Right kidney (tissue), 1 donor: ENCODE measurements around the gene OSM.

Experiments
- DNase-seq: peaks from one replicate; pipeline ENCODE4 v3.0.0-alpha.2; 2016

The OSM gene

DNA sequence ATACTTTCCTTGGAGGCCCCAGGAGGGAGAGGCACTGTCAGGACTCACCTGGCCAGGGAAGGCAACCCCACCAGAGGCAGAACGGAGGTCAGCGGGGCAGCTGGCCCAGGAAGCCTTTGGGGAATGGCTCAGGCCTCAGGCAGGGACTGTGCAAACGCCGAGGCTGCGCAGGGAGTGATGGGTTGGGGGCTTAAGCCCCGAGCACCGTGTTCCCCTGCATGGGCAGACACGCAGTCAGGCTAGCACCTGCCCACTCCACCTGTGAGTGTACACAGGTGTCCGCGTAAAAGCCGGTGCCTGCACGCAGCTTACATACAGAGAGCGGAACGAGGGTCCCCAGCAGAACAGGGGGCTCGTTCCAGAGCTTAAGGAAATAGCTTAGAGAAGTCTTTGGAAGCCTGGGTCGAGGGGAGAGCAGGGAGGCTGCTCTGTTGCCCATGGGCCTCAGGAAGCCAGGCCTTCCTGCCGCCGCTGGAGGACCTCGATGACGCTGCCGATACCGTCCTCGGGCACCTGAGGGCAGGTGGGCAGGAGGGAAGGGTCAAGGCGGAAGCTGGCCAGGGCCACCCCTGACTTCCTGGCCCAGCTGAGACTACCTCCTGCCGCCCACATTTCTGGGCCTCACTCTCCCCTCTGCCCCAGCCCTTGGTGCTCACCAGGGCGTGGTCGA, 18.7 kb upstream of the OSM start:
- DNase-seq: no peak

GRCh38 chr22:30284666-30285065, 18.0 kb upstream of the OSM start:
- DNase-seq: no peak

GRCh38 chr22:30284172-30284571, 17.5 kb upstream of the OSM start:
- no peak for DNase-seq

- DNase-seq: no peak
Measured at GRCh38 chr22:30283342-30283741, 16.7 kb upstream of the OSM start.

DNA sequence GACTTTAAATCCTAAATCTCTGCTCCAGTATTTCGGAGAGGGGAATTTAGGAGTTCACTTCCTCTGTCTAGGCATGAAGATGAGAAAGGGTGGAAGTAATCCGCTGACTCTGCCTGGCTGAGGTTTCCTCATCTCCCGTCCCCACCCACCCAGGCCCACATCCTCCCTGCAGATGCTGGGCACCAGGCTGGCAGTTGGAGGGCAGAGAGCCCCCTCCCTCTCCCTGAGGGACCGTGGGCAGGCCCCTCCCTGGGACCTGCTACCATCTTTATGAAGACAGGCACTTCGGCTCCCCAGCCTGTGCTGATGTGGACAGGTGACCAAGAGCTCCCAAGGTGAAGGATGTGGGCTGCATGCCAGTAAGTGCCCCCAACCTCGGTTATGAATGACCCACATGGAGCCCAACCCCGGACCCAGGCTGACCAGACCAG, 16.0 kb upstream of the OSM start:
- no peak for DNase-seq

GRCh38 chr22:30280505-30280904, 13.9 kb upstream of the OSM start:
- DNase-seq: no peak

DNA sequence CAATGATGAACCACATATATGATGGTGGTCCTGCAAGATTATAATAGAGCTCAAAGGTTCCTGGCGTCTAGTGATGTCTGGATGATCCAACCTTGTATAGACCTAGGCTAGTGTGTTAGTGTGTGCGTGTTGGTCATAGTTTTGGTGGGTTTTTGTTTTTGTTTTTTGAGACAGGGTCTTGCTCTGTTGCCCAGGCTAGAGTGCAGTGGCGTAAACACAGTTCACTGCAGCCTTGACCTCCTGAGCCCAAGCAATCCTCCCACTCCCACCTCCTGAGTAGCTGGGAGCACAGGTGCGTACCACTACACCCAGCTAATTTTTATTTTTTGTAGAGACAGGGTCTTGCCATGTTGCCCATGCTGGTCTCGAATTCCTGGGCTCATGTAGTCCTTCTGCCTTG, 13.3 kb upstream of the OSM start:
- DNase-seq: no peak

DNA sequence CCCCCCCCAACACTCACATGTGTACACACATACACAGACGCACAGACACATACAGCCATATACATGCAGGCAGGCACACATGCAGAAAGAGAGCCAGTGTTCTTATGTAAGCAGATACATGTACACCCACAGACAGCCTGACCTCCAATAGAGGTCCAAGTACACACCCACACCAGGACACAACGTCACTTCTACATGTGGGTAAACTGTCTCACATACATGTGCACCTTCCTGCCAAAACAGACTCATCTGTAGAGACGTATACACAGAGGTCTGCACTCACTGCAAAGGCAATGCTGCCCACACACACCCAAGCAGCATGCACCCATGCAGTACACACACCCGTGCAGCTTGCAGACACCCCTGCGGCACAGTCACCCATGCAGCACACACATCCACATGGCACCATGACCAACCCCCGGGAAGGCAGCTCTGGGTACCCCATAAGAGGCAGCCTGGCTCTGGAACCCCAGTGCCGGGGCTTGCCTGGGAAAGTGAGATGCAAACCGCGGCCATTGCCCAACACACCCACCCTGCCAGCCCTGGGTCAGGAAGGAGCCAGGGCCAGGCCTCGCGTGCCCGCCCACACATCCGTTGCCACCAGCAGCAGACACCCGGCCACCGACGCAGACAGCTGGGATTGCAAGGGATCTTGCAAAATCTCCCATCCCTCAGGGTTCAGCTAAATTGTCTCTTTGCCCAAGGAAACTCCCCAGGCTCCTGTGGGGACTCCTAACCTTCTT, 12.6 kb upstream of the OSM start:
- DNase-seq: no peak

DNA sequence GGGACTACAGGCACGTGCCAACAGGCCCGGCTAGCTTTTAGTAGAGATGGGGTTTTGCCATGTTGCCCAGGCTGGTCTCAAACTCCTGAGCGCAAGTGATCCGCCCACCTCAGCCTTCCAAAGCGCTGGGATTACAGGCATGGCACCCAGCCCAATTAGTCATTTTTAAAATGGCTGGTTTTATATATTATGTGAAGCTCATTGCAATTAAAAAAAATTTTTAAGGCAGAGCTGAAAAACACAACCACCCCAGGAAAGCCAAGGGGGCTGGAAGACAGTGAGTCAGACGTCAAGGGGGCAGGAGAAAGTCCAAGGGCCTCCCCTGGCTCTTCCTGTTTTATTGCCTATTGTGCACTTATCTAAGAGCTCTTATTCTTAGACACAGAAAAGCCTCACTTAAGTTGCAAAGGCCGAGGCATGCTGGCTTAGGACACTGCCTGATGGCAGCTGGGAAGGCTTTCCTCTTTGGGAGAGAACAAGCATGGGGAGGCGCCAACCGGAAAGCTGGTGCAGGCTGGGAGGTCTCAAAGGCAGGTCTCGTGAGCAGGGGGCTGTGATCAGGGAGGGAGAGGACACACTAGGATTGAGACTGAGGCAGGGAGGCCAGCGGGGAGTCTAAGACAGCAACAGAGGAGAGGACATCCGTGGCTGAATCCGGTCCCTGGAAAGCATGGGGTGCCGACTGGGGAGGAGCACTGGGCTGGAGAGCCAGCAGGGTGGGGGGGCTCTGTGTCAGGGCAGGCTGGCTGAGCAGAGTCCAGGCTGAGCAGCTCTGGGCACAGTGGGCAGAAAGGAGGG, 11.1 kb upstream of the OSM start:
- no peak for DNase-seq

DNA sequence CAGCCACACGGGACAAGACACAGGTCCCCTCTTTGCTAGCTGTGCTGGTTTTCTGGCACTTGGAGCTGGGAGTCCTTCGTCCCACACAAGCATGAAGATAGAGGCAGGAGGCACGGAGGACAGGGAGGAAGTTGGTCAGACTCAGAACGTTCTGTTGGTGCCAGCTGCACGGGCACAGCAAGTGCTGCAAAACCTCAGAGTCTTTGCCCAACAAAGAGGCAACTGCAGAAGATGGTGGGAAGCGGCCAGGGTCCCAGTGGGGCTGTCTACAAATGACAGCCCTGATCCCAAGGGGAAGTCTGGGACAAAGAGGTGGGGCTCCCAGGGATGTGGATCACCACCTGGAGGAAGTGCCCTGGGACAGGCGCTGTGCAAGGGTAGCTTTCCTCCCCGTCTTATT, 9.4 kb upstream of the OSM start:
- no peak for DNase-seq

DNA sequence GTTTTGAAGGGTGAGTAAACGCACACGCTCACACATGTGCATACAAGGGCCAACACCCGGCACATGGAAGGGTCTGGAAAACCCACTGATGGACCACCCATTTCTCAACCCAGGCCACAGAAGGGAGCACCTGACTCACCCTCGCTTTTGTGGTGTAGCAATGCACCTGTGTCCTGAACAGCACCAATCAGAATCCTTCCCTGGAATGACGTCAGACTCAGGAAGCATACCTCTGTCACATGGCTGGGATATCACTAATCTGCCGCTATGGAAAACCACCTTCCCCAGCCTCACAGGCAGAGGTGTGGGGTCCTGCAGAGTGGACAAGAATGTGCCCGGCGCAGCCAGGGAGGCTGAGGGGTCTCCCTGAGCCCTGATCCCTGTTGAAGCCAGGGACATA, 9.0 kb upstream of the OSM start:
- no peak for DNase-seq

GRCh38 chr22:30274437-30274812, 7.8 kb upstream of the OSM start:
- no peak for DNase-seq

DNA sequence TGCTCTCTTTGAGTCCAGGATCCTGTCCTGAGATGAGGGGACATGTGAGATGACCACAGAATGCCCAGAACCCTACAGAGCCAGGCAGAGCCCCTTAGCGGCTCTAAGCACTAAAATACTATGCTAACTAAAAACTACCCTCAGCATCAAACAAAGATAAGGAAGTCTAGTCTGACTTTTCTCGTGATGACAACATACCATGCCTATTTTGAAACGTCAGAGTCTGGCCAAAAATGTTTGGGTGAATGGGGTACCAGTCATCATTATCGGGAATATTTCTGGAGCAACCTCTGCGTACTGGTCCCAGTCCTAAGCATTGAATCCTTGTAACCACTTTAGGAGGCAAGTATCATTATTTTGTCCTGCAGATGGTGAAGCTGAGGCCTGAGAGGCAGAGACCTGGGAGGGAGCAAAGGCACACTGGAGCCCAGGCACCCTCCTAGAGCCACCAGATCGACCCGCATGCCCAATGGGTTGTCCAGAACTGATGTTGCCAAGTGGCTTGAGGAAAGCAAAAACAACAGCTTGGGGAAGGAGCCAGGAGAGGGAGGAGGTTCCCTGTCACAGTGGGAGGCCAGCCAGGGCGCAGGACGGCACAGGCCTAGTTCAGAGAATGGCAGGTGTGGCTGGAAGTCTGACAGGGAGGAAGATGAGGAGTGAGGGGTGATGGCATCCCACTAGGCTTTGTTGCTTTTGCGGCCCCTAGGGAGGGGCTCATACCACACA, 7.2 kb upstream of the OSM start:
- DNase-seq: no peak

- no peak for DNase-seq
Measured at GRCh38 chr22:30272781-30273601, 6.3 kb upstream of the OSM start.

DNA sequence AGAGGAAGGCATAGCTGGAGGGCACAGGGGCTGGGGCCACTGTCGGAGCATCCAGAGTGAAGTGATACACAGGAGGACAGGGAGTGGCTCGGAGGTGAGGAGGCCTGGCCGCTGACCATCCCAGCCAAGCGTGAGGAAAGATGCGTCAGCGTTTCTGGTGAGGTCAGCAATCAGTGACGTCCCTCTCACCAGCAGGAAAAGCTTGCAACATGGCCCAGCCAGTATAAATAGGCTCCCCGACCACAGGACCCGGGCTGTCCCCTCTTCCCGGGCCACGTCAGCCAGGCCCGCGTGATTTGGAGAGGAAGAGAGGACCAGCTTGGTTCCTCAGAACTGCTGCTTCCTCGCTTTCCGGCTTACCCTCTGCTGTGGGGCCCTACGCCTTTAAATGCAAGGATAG, 4.2 kb upstream of the OSM start:
- no peak for DNase-seq

- DNase-seq: no peak
Measured at GRCh38 chr22:30268331-30268730, 1.7 kb upstream of the OSM start.

GRCh38 chr22:30267382-30268302, 991 bp upstream of the OSM start:
- no peak for DNase-seq

GRCh38 chr22:30265823-30266444, 717 bp downstream of the OSM start:
- DNase-seq: no peak

DNA sequence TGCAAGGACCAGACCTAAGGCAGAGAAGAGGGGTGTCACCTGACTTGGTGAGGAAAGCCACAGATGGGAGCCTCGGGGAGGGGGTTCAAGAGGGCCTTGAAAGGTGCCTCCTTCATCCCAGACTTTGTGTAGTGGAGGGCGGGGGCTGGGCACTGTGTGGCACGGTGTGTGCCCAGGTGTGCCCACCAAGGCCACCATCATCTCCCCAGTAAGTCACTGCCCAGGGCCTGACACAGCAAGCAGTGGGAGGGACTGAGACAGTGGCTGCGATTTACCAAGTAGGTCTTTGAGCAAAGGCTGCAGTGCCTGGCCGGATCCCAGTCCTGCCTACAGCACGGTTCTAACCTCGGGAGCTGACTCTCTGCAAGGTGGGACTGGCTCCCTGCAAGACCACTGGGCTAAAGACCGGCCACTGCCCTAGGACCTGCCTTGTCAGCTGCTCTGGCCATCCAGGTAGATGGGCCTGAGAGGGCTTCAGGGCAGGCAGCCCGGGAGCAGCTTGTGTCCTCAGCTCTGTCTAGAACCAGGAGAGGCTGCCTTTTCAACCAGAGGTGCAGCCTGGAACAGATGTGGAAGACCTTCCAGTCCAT, 1.4 kb downstream of the OSM start:
- no peak for DNase-seq

- DNase-seq: no peak
Measured at GRCh38 chr22:30263883-30264282, 2.8 kb downstream of the OSM start.
